Measurements from ENCODE around the gene GPD1. TPM values are rescaled to one million over a fixed set of nuclear protein-coding genes. Genes with fewer than 3 reads are reported as not detected.

The GPD1 gene
- total RNA-seq, 4 donors from 2014 or later, result 5.1 to 10.6 (median 7.1) TPM

- H3K27ac ChIP-seq, result no peak overlapping the region
- no peaks in the 10 kb centered on the region for H3K9me3 ChIP-seq
- 80 to 89% methylated on average over 3 of the region's 3 CpGs for WGBS, 2 donors
- no peak overlapping the region for H3K4me3 ChIP-seq (replicated peaks in 1 of 3)
- DNase-seq, result no peak
- peaks cover 10 to 13% of the 10 kb centered on the region in 2 donors for H3K4me1 ChIP-seq
- H3K27me3 ChIP-seq, result no peaks in the 10 kb centered on the region
- intact Hi-C loops (cut with DNase I), result loop anchor here (10.0 kb wide), 1 partner anchor 214 kb away; no protein-coding TSS in a partner anchor
- peaks cover 43 to 46% of the 10 kb centered on the region in 2 donors for H3K36me3 ChIP-seq
- TF ChIP-seq POLR2A (IDR thresholded peaks at IDR 0.05), result no peak
- no peak for TF ChIP-seq CTCF (IDR thresholded peaks at IDR 0.05)
These were observed 3.2 kb upstream of the GPD1 start for GRCh38 chr12:50100561-50100960.

DNA sequence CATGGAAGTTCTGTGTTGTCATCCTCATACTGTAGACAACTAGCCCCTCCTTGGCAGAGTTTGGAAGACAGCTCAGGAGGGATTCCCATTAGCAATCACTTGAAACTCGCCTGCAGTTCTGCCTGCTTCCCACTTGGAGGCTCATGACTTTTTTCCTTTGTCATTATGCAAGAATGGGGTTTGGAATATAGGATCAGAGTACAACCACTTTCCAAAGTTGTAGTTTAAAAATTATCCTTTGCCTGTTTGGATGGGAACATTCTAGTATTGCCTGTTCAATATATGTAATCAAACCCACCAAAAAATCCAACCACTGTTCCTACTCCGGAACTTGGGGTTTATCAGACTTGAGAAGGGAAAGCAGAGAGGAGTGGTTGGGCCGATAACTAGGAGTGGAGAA lies 2.1 kb upstream of the GPD1 start:
- H3K4me1 ChIP-seq, result peaks cover 10 to 13% of the 10 kb centered on the region in 2 donors
- H3K27me3 ChIP-seq, result no peaks in the 10 kb centered on the region
- H3K36me3 ChIP-seq, result peaks cover 33 to 35% of the 10 kb centered on the region in 2 donors
- TF ChIP-seq POLR2A (IDR thresholded peaks at IDR 0.05), result no peak
- TF ChIP-seq CTCF (IDR thresholded peaks at IDR 0.05), result peak in 4 of 6 experiments; percentile 15 to 42 (median 32)
- no peak overlapping the region for H3K4me3 ChIP-seq (replicated peaks in 1 of 3)
- H3K9me3 ChIP-seq, result no peaks in the 10 kb centered on the region
- intact Hi-C loops (cut with DNase I), result loop anchor here (10.0 kb wide), 1 partner anchor 213 kb away; no protein-coding TSS in a partner anchor
- 82 to 83% methylated on average over 3 of the region's 3 CpGs for WGBS, 2 donors
- no peak overlapping the region for H3K27ac ChIP-seq
- no peak for DNase-seq

- Histone ChIP-seq H3K9me3 (no peaks in the 10 kb centered on the region), H3K4me3 (replicated peaks in 1 of 3) (no peak overlapping the region), H3K27ac (no peak overlapping the region), H3K4me1 (peaks cover 10 to 13% of the 10 kb centered on the region in 2 donors), H3K36me3 (peaks cover 29 to 31% of the 10 kb centered on the region in 2 donors), H3K27me3 (no peaks in the 10 kb centered on the region)
- DNase-seq, result no peak
- WGBS, 2 donors, result 93 to 96% methylated on average over 2 of the region's 2 CpGs
- intact Hi-C loops (cut with DNase I), result loop anchor here (10.0 kb wide), 1 partner anchor 213 kb away; no protein-coding TSS in a partner anchor
- TF ChIP-seq CTCF (IDR thresholded peaks at IDR 0.05), result no peak
- TF ChIP-seq POLR2A (IDR thresholded peaks at IDR 0.05), result no peak
These were observed 1.7 kb upstream of the GPD1 start for GRCh38 chr12:50102131-50102531.

GRCh38 chr12:50102646-50103309 lies 1.0 kb upstream of the GPD1 start:
- TF ChIP-seq CTCF (IDR thresholded peaks at IDR 0.05) (no peak), POLR2A (IDR thresholded peaks at IDR 0.05) (no peak)
- intact Hi-C loops (cut with DNase I), result loop anchor here (10.0 kb wide), 1 partner anchor 212 kb away; no protein-coding TSS in a partner anchor
- no peak overlapping the region for H3K27ac ChIP-seq

DNA sequence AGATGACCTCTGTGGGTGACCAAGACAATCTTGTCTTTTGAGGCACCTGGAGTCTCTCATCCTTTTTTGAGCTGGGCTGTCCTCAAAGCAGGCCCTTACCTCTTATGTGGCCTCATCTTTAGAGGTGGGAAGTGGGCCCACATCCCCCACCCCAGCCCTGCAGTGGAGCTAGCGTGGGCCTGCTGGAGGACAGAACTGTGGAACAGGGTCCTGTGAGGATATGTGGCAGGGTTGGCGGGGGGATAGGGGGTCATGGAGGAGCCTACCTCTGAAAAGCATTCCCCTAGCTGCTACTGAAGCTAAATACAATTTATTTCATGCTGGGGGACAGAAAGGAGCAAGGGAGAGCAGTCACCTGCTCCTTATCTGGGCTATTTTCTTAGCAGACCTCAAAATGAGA lies 457 bp upstream of the GPD1 start:
- H3K27ac ChIP-seq, result peak overlapping the region in 1 of 3 donors; percentile 39
- no peak overlapping the region for H3K4me3 ChIP-seq (replicated peaks in 1 of 3)
- intact Hi-C loops (cut with DNase I), result loop anchor here (10.0 kb wide), 1 partner anchor 211 kb away; no protein-coding TSS in a partner anchor
- TF ChIP-seq CTCF (IDR thresholded peaks at IDR 0.05) (no peak), POLR2A (IDR thresholded peaks at IDR 0.05) (no peak)
- no peaks in the 10 kb centered on the region for H3K9me3 ChIP-seq
- no peaks in the 10 kb centered on the region for H3K27me3 ChIP-seq
- peaks cover 10 to 13% of the 10 kb centered on the region in 2 donors for H3K4me1 ChIP-seq
- DNase-seq, result no peak
- 100% methylated on average over 2 of the region's 2 CpGs for WGBS, 2 donors
- peaks cover 16 to 19% of the 10 kb centered on the region in 2 donors for H3K36me3 ChIP-seq

More at GRCh38 chr12:50102646-50103309, 1.0 kb upstream of the GPD1 start:
- Histone ChIP-seq H3K4me1 (peaks cover 10 to 13% of the 10 kb centered on the region in 2 donors), H3K36me3 (peaks cover 22 to 24% of the 10 kb centered on the region in 2 donors), H3K27me3 (no peaks in the 10 kb centered on the region), H3K9me3 (no peaks in the 10 kb centered on the region), H3K4me3 (replicated peaks in 1 of 3) (no peak overlapping the region)
- DNase-seq, result no peak
- 79 to 83% methylated on average over 7 to 8 of the region's 8 CpGs for WGBS, 2 donors
